HEK293 (cell line): ENCODE measurements around the gene CSF3.

Source experiments
- CTCF ChIA-PET: fragments of 350-600 bp; formaldehyde crosslinking; extraction: SDS; loops from one replicate; lab custom pipeline; 2021; ENCODE audit warnings: antibody characterized with exemption; lab: Yijun Ruan, JAX
- POLR2A ChIA-PET: fragments of 300-600 bp; formaldehyde crosslinking; extraction: SDS; loops from one replicate; lab custom pipeline; 2020; ENCODE audit warnings: antibody characterized with exemption, inconsistent platforms; lab: Yijun Ruan, JAX
- H3K27ac ChIP-seq: fragments of 200-500 bp; sonication (Bioruptor generic); 2 replicates; pipeline ENCODE4 v1.5.1; 2014; ENCODE audit warnings: low read depth, low read length, control low read depth, inconsistent platforms; ENCODE audit errors: extremely low read depth
- H3K36me3 ChIP-seq, 2 experiments: fragments of 200-500 bp in 1 of 2; sonication (Bioruptor generic) in 1 of 2; 1 replicate in 1 of 2; 2 replicates in 1 of 2; pipeline ENCODE4 v1.5.1; 2014 to 2017; ENCODE audit warnings: inconsistent platforms in 2 of 2, low read length in 2 of 2; ENCODE audit not compliant: control insufficient read depth in 2 of 2, insufficient read depth in 1 of 2
- H3K4me1 ChIP-seq: fragments of 200-500 bp; sonication (Bioruptor generic); 2 replicates; pipeline ENCODE4 v1.5.1; 2014; ENCODE audit warnings: mild to moderate bottlenecking, low read length, inconsistent platforms; ENCODE audit not compliant: control insufficient read depth, insufficient read depth
- H3K4me3 ChIP-seq: 2 replicates; pipeline ENCODE4 v1.5.1; 2011; ENCODE audit warnings: low read depth, mild to moderate bottlenecking, control low read depth, low read length, moderate library complexity
- H3K9me3 ChIP-seq: fragments of 200-500 bp; sonication (Bioruptor generic); 2 replicates; pipeline ENCODE4 v1.5.1; 2014; ENCODE audit warnings: low read depth, low read length, inconsistent platforms; ENCODE audit not compliant: control insufficient read depth, insufficient read depth
- BCL11B ChIP-seq: fragments of 450-650 bp; formaldehyde crosslinking; IDR thresholded peaks from 2 replicates; pipeline ENCODE4 v1.5.1; 2016; ENCODE audit warnings: low read depth, missing biosample characterization, missing genetic modification characterization
- GLIS2 ChIP-seq: fragments of 450-650 bp; formaldehyde crosslinking; IDR thresholded peaks from 2 replicates; pipeline ENCODE4 v1.5.1; 2016; ENCODE audit warnings: missing biosample characterization, missing genetic modification characterization
- SP2 ChIP-seq: fragments of 450-650 bp; formaldehyde crosslinking; IDR thresholded peaks from 2 replicates; pipeline ENCODE4 v1.5.1; 2016; ENCODE audit warnings: missing biosample characterization, missing genetic modification characterization
- WT1 ChIP-seq: fragments of 450-650 bp; formaldehyde crosslinking; IDR thresholded peaks from 2 replicates; pipeline ENCODE4 v1.5.1; 2016; ENCODE audit warnings: missing biosample characterization, missing genetic modification characterization
- ZNF16 ChIP-seq: fragments of 450-650 bp; formaldehyde crosslinking; IDR thresholded peaks from 2 replicates; pipeline ENCODE4 v1.5.1; 2016; ENCODE audit warnings: low read depth, missing biosample characterization, missing genetic modification characterization
- ZNF324 ChIP-seq: fragments of 450-650 bp; formaldehyde crosslinking; IDR thresholded peaks from 2 replicates; pipeline ENCODE4 v1.5.1; 2016; ENCODE audit warnings: missing biosample characterization, missing genetic modification characterization
- ZNF341 ChIP-seq: fragments of 450-650 bp; formaldehyde crosslinking; IDR thresholded peaks from 2 replicates; pipeline ENCODE4; 2016; ENCODE audit warnings: low read depth, missing biosample characterization, missing genetic modification characterization
- ZNF416 ChIP-seq: fragments of 450-650 bp; formaldehyde crosslinking; IDR thresholded peaks from 2 replicates; pipeline ENCODE4 v1.5.1; 2016; ENCODE audit warnings: missing biosample characterization, missing genetic modification characterization
- ZNF423 ChIP-seq: fragments of 450-650 bp; formaldehyde crosslinking; IDR thresholded peaks from 2 replicates; pipeline ENCODE4 v1.5.1; 2016; ENCODE audit warnings: missing biosample characterization, missing genetic modification characterization
- ZNF558 ChIP-seq: fragments of 450-650 bp; formaldehyde crosslinking; IDR thresholded peaks from 2 replicates; pipeline ENCODE4 v1.5.1; 2016; ENCODE audit warnings: missing biosample characterization, missing genetic modification characterization
- ZNF629 ChIP-seq: fragments of 450-650 bp; formaldehyde crosslinking; IDR thresholded peaks from 2 replicates; pipeline ENCODE4 v1.5.1; 2017; ENCODE audit warnings: missing biosample characterization, missing genetic modification characterization
- ZNF658 ChIP-seq: fragments of 450-650 bp; formaldehyde crosslinking; IDR thresholded peaks from 2 replicates; pipeline ENCODE4; 2016; ENCODE audit warnings: missing biosample characterization, missing genetic modification characterization
- ZNF830 ChIP-seq: fragments of 450-650 bp; IDR thresholded peaks from 2 replicates; pipeline ENCODE4 v1.5.0; 2018; ENCODE audit warnings: missing biosample characterization, missing genetic modification characterization, low read depth, mild to moderate bottlenecking, moderate library complexity
- ZNF843 ChIP-seq: fragments of 450-650 bp; formaldehyde crosslinking; IDR thresholded peaks from 2 replicates; pipeline ENCODE4 v1.5.1; 2016; ENCODE audit warnings: missing biosample characterization, missing genetic modification characterization
- TF ChIP-seq, protein P1 (sequence below): fragments of 450-650 bp; formaldehyde crosslinking; IDR thresholded peaks from 2 replicates; pipeline ENCODE4 v1.5.1; 2016; ENCODE audit warnings: missing biosample characterization, missing genetic modification characterization
- TF ChIP-seq, protein P2 (sequence below): fragments of 450-650 bp; formaldehyde crosslinking; IDR thresholded peaks from 2 replicates; pipeline ENCODE4 v1.5.0; 2017; ENCODE audit warnings: missing biosample characterization, missing genetic modification characterization, borderline replicate concordance
- TF ChIP-seq, protein P3 (sequence below): fragments of 450-650 bp; formaldehyde crosslinking; IDR thresholded peaks from 2 replicates; pipeline ENCODE4 v1.5.1; 2016; ENCODE audit warnings: missing biosample characterization, missing genetic modification characterization
- TF ChIP-seq, protein P4 (sequence below): fragments of 450-650 bp; formaldehyde crosslinking; IDR thresholded peaks from 2 replicates; pipeline ENCODE4 v1.5.1; 2016; ENCODE audit warnings: missing biosample characterization, missing genetic modification characterization
- TF ChIP-seq, protein P5 (sequence below): fragments of 450-650 bp; formaldehyde crosslinking; IDR thresholded peaks from 2 replicates; pipeline ENCODE4 v1.5.1; 2016; ENCODE audit warnings: missing biosample characterization, missing genetic modification characterization
- TF ChIP-seq, protein P6 (sequence below): fragments of 450-650 bp; formaldehyde crosslinking; IDR thresholded peaks from 2 replicates; pipeline ENCODE4 v1.5.1; 2016; ENCODE audit warnings: missing biosample characterization, missing genetic modification characterization

Gene CSF3

DNA sequence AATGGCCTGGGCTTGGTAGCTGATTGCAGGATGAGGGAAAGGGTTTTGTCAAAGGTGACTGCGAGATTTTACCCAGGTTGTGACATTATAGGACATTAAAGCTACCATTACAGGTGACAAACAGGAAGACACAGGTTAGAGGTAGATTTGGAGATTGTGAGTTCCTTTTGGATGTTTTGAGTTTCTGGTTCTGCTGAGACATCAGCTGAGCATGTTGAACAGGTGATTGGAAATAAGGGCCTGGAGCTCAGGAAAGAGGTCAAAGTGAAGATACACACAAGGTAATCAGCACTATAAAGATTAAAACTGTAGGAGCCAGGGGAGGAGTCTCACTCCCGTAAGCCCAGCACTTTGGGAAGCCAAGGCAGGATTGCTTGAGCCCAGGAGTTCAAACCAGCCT, 46.5 kb upstream of the CSF3 start:
- TF ChIP-seq, protein P1, sequence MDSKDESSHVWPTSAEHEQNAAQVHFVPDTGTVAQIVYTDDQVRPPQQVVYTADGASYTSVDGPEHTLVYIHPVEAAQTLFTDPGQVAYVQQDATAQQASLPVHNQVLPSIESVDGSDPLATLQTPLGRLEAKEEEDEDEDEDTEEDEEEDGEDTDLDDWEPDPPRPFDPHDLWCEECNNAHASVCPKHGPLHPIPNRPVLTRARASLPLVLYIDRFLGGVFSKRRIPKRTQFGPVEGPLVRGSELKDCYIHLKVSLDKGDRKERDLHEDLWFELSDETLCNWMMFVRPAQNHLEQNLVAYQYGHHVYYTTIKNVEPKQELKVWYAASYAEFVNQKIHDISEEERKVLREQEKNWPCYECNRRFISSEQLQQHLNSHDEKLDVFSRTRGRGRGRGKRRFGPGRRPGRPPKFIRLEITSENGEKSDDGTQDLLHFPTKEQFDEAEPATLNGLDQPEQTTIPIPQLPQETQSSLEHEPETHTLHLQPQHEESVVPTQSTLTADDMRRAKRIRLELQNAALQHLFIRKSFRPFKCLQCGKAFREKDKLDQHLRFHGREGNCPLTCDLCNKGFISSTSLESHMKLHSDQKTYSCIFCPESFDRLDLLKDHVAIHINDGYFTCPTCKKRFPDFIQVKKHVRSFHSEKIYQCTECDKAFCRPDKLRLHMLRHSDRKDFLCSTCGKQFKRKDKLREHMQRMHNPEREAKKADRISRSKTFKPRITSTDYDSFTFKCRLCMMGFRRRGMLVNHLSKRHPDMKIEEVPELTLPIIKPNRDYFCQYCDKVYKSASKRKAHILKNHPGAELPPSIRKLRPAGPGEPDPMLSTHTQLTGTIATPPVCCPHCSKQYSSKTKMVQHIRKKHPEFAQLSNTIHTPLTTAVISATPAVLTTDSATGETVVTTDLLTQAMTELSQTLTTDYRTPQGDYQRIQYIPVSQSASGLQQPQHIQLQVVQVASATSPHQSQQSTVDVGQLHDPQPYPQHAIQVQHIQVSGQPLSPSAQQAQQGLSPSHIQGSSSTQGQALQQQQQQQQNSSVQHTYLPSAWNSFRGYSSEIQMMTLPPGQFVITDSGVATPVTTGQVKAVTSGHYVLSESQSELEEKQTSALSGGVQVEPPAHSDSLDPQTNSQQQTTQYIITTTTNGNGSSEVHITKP (tag by site-specific recombination) = no peak
- TF ChIP-seq ZNF658 (tag by site-specific recombination) = no peak
- TF ChIP-seq, protein P2, sequence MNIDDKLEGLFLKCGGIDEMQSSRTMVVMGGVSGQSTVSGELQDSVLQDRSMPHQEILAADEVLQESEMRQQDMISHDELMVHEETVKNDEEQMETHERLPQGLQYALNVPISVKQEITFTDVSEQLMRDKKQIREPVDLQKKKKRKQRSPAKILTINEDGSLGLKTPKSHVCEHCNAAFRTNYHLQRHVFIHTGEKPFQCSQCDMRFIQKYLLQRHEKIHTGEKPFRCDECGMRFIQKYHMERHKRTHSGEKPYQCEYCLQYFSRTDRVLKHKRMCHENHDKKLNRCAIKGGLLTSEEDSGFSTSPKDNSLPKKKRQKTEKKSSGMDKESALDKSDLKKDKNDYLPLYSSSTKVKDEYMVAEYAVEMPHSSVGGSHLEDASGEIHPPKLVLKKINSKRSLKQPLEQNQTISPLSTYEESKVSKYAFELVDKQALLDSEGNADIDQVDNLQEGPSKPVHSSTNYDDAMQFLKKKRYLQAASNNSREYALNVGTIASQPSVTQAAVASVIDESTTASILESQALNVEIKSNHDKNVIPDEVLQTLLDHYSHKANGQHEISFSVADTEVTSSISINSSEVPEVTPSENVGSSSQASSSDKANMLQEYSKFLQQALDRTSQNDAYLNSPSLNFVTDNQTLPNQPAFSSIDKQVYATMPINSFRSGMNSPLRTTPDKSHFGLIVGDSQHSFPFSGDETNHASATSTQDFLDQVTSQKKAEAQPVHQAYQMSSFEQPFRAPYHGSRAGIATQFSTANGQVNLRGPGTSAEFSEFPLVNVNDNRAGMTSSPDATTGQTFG = no peak
- no peak for TF ChIP-seq ZNF324 (tag by site-specific recombination)
- TF ChIP-seq ZNF558 = no peak
- no peak for TF ChIP-seq ZNF843 (tag by site-specific recombination)
- TF ChIP-seq ZNF16 (tag by site-specific recombination) = no peak
- TF ChIP-seq, protein P3, sequence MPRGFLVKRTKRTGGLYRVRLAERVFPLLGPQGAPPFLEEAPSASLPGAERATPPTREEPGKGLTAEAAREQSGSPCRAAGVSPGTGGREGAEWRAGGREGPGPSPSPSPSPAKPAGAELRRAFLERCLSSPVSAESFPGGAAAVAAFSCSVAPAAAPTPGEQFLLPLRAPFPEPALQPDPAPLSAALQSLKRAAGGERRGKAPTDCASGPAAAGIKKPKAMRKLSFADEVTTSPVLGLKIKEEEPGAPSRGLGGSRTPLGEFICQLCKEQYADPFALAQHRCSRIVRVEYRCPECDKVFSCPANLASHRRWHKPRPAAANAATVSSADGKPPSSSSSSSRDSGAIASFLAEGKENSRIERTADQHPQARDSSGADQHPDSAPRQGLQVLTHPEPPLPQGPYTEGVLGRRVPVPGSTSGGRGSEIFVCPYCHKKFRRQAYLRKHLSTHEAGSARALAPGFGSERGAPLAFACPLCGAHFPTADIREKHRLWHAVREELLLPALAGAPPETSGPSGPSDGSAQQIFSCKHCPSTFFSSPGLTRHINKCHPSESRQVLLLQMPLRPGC = no peak
- Histone ChIP-seq H3K27ac (no peak overlapping the region), H3K9me3 (no peaks in the 10 kb centered on the region), H3K36me3 (no peaks in the 10 kb centered on the region), H3K4me1 (no peaks in the 10 kb centered on the region), H3K4me3 (no peak overlapping the region)
- CTCF ChIA-PET = interaction anchor here (0.6 to 4.0 kb wide), 4 partner anchors 10 to 353 kb away, joined by 3 to 30 read pairs (median 4); partner anchors contain the start of gene PSMD3
- POLR2A ChIA-PET = interaction anchor here (0.6 kb wide), 2 partner anchors 16 to 73 kb away, joined by 3 read pairs; no protein-coding TSS in a partner anchor

DNA sequence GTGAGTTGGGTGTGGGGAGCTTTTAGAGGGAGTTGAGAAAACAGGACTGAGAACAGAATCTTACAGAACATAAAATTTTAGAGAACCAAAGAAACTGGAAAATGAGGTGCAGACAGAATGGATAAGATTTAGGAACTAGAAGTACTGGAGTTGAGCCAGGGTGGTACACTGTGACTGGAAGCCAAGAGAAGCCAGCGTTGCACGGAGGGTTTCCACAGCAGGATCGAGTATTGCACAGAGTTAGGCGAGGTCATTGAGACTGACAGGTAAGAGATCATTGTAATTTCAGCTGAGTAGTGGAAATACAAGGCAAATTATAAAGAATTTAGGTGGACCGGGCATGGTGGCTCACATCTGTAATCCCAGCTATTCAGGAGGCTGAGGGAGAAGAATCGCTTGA, 45.9 kb upstream of the CSF3 start:
- Histone ChIP-seq H3K4me3 (no peak overlapping the region), H3K27ac (no peak overlapping the region), H3K36me3 (no peaks in the 10 kb centered on the region), H3K9me3 (no peaks in the 10 kb centered on the region), H3K4me1 (no peaks in the 10 kb centered on the region)
- ChIA-PET CTCF (interaction anchor here (0.5 to 4.0 kb wide), 5 partner anchors 10 to 353 kb away, joined by 3 to 30 read pairs (median 5); partner anchors contain the start of gene PSMD3), POLR2A (no interaction called here)
- TF ChIP-seq, protein P4, sequence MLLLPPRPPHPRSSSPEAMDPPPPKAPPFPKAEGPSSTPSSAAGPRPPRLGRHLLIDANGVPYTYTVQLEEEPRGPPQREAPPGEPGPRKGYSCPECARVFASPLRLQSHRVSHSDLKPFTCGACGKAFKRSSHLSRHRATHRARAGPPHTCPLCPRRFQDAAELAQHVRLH (tag by site-specific recombination) = no peak
- no peak for TF ChIP-seq WT1 (tag by site-specific recombination)
- no peak for TF ChIP-seq ZNF830 (tag by site-specific recombination)
- TF ChIP-seq, protein P3 = no peak
- no peak for TF ChIP-seq GLIS2
- TF ChIP-seq ZNF629 (tag by site-specific recombination) = no peak
- no peak for TF ChIP-seq BCL11B (tag by site-specific recombination)
- TF ChIP-seq ZNF416 (tag by site-specific recombination) = no peak
- TF ChIP-seq ZNF341 (tag by site-specific recombination) = no peak
- TF ChIP-seq, protein P5, sequence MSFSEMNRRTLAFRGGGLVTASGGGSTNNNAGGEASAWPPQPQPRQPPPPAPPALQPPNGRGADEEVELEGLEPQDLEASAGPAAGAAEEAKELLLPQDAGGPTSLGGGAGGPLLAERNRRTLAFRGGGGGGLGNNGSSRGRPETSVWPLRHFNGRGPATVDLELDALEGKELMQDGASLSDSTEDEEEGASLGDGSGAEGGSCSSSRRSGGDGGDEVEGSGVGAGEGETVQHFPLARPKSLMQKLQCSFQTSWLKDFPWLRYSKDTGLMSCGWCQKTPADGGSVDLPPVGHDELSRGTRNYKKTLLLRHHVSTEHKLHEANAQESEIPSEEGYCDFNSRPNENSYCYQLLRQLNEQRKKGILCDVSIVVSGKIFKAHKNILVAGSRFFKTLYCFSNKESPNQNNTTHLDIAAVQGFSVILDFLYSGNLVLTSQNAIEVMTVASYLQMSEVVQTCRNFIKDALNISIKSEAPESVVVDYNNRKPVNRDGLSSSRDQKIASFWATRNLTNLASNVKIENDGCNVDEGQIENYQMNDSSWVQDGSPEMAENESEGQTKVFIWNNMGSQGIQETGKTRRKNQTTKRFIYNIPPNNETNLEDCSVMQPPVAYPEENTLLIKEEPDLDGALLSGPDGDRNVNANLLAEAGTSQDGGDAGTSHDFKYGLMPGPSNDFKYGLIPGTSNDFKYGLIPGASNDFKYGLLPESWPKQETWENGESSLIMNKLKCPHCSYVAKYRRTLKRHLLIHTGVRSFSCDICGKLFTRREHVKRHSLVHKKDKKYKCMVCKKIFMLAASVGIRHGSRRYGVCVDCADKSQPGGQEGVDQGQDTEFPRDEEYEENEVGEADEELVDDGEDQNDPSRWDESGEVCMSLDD = no peak
- TF ChIP-seq ZNF423 (tag by site-specific recombination) = no peak
- TF ChIP-seq SP2 (tag by site-specific recombination) = no peak
- TF ChIP-seq, protein P6, sequence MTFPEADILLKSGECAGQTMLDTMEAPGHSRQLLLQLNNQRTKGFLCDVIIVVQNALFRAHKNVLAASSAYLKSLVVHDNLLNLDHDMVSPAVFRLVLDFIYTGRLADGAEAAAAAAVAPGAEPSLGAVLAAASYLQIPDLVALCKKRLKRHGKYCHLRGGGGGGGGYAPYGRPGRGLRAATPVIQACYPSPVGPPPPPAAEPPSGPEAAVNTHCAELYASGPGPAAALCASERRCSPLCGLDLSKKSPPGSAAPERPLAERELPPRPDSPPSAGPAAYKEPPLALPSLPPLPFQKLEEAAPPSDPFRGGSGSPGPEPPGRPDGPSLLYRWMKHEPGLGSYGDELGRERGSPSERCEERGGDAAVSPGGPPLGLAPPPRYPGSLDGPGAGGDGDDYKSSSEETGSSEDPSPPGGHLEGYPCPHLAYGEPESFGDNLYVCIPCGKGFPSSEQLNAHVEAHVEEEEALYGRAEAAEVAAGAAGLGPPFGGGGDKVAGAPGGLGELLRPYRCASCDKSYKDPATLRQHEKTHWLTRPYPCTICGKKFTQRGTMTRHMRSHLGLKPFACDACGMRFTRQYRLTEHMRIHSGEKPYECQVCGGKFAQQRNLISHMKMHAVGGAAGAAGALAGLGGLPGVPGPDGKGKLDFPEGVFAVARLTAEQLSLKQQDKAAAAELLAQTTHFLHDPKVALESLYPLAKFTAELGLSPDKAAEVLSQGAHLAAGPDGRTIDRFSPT (tag by site-specific recombination) = no peak
